GOT3 (cell line): ENCODE results near the gene BMP7.
"Not testable (repeated sequence)": the region's sequence is repeated elsewhere in the genome, so short reads cannot be mapped to it uniquely, and the experiment has no call there.

Experiments
- DNase-seq: peaks from one replicate; lab custom pipeline; 2025; ENCODE audit warnings: mixed read lengths; lab: John Stamatoyannopoulos, UW

The BMP7 gene

GRCh38 chr20:57167971-57168701, 98.3 kb downstream of the BMP7 start:
- no peak for DNase-seq

- no peak for DNase-seq
Measured at GRCh38 chr20:57167292-57167655, 99.2 kb downstream of the BMP7 start.

DNA sequence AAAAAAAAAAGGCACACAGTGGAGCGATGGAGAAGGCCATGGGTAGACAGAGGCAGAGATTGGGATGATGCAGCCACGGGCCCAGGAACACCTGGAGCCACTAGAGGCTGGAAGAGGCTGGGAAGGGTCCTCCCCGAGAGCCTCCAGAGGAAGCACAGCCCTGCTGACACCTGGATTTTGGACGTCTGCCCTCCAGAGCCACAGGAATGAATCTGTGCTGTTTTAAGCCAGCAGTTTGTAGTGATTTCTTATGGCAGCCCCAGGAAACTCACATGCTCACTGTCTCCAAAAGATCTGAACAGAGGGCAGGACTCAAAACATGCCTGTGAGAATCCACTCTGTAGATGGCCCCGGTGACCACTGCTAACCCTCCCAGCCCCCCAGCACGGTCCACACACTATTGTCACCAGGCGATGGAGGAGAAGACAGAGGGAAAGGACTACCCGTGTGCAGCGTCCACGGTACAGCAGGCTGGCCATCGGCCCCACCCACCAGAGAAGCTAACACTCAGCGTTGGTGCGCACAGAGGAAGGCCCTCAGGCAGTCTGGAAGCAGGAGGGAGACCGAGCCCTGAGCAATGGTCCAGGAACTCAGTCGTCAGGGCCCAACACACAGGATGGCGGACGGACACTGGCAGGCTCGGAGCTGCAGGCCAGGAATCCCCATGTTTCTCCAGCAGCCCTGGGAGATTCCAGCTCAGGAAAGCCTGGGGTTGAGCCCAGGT, 99.7 kb downstream of the BMP7 start:
- no peak for DNase-seq

DNA sequence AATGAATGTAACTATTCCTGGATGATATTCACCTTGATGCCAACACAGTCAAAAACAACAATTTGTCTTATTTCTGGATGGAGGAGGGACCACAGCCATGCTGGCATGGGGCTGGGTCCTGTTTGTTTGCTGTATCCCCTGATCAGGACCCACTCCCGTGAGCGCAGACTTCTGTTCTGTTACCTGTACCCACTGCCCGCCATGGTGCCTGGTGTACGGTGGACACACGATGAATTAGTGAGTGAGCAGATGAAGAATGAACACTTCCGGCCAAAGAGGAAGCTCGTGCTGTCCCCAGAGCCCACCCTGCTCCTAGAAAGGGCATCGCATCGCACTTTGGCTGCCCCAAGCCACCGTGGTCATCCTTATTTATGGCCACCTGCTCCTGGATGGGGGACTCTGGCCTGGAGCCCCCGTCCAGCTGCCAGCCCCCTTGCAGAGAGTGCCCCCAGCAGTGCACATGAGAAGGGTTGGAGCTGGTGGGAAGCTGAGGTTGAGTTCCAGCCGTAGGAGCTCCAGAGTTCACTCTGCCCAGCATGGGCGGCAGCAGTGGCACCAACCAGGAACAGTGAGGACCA, 100.9 kb downstream of the BMP7 start:
- DNase-seq: no peak

- no peak for DNase-seq
Measured at GRCh38 chr20:57164872-57165271, 101.6 kb downstream of the BMP7 start.

DNA sequence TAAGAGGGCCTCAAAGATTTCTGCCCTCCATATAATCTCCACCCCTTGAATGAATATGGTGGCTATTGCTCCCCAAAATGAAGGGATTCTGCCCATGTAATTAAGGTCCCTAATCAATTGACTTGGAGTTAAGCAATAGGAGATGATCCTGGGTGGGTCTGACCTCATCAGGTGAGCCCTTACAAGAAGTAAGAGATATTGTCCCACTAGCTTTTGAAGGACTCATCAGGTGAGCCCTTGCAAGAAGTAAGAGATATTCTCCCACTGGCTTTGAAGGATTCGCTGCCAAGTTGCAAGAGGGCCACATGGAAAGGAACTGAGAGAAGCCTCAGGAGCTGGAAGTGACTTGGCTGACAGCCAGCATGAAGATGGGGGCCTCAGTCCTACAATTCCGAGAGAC, 103.4 kb downstream of the BMP7 start:
- DNase-seq: no peak

DNA sequence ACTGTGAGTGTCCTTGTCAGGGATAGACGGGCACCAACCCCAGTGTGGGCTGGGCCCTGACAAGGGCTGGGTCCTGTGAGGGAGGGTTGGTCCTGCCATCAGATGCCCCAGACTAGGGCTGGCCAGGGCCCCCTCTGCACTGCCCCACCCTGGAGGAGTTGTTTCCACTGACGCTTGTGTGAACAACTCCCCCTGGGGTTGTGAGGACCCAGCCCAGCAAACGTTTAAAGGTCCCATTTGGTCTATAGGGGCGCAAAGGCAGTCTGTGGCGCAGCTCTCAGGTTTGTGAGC, 104.1 kb downstream of the BMP7 start:
- no peak for DNase-seq

DNA sequence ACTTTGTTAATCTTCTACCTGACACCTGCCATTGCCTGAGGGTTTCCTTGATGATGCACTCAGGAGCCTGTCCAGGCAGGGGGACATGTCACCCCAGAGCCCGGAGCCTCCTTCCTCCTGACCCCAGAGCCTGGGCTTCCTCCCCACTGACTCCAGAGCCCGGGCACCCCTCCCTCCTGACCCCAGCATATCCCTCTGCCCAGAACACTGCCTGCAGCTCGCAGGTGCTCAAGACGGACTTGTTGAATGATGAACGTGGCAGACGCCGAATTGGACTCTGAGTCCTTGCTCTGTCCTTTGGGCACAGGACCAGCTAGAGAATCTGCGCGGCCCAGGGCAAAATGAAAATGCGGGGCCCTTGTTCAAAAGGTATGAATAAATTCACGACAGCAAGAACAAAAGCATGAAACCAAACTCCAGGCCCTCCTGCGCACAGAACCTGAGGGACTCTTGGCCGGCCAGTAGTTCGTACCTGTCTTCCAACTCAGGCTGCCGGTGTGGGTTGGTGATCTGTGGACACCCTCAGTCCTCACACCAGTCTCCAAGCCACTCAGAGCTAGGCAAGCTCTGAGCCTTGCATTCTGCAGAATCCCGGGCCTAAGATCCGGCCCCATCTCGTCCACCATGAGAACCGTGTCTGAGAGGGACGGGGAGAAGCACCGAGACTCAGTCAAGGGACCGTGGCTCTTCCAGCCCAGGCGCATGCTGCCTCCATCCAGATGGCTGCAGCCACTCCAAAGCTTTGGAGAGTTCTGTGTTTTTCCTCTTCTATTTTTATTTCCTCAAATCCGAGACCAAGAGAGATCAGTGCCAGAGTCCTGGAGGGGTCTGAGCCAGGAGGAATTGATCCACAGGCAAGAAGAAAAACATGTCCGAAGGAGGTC, 104.7 kb downstream of the BMP7 start:
- DNase-seq: no peak

- DNase-seq: no peak
Measured at GRCh38 chr20:57160985-57161384, 105.5 kb downstream of the BMP7 start.

DNA sequence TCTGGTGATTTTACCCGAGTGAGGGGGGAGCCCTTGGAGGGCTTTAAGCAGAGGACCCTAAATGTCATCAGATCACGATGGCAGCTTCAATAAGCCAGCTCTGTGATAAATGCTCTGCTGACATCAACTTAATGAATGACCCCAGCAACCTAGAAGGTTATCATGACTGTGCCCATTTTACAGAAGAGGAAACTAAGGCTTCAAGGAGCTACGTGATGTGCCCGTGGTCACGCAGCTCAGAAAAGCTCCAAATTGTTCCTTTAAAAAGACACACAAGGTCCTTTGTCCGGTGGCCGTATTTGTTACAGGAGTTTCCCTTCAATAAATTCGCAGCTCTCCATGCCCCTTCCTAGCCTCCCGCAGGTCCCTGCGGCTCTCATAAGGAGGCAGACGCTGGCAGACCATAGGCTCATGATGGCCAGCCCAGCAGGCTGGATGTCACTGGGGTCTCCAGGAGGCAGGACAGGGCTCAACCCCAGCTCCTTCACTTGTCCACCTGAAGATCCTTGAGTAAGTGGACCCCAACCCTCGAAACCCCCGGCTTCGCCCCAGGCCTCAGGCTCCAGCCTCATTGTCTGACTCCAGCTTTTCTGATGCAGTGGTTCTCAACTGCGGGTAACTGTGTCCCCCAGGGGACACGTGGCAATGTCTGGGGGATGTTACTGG, 106.4 kb downstream of the BMP7 start:
- no peak for DNase-seq

DNA sequence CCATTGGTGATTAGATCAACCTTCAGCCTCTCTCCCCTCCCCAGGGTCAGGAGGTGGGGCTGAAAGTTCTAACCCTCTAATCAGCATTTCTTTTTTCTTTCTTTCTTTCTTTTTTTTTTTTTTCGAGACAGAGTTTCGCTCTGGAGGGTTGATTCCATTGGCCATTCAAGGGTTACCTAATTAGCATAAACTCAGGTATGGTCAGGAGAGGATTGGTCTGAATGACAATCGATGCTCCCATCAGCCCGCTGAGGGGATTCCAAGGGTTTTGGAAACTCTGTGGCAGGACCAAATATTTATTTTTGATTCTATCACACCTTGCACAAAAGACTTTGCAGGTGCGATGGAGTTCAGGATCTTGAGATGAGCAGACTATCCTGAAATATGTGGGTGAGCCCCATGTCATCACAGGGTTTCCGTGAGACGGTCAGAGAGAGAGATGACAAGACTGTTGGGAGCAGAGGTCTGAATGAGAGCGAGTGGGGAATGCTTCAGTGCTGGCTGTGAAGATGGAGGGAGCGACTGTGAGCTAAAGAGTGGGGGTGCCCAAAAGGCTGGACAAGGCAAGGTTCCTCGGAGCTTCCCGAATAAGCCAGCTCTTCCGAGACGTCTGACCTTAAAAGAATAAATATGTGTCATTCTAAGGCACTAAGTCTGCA, 107.1 kb downstream of the BMP7 start:
- no peak for DNase-seq

GRCh38 chr20:57158474-57158873, 108.0 kb downstream of the BMP7 start:
- no peak for DNase-seq

DNA sequence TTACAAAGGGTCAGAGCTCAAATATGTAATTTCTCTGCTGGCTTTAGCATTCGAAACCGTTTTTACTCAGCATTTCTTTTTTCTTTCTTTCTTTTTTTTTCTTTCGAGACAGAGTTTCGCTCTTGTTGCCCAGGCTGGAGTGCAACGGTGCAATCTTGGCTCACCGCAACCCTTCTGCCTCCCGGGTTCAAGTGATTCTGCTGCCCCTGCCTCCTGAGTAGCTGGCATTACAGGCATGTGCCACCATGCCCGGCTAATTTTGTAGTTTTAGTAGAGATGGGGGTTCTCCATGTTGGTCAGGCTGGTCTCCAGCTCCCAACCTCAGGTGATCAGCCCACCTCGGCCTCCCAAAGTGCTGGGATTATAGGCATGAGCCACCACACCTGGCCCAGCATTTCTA, 108.7 kb downstream of the BMP7 start:
- DNase-seq: not testable (repeated sequence)

- DNase-seq: no peak
Measured at GRCh38 chr20:57157106-57157691, 109.2 kb downstream of the BMP7 start.

- no peak for DNase-seq
Measured at GRCh38 chr20:57156011-57156729, 110.3 kb downstream of the BMP7 start.

DNA sequence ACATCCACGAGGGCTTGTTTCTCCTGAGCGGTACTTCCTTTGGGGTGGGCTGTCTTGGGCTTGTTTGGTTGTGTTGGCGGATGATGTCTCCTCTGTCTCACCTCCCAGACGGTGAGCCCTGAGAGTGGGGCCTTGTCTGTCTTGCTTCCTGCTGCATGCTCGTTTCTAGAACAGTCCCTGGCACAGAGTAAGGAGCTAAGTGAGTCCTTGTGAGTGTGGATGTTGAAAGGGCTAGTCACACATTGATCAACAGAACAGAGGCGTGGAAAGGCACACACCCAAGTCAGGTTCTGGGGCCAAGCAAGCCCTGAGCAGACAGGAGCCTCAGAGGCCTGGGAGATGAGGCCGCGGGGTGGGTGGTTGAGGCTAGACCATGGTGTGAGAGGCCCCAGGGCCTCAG, 111.0 kb downstream of the BMP7 start:
- DNase-seq: no peak

GRCh38 chr20:57153238-57153905, 113.1 kb downstream of the BMP7 start:
- DNase-seq: no peak

- DNase-seq: no peak
Measured at GRCh38 chr20:57152557-57152956, 113.9 kb downstream of the BMP7 start.

- DNase-seq: no peak
Measured at GRCh38 chr20:57150559-57150958, 115.9 kb downstream of the BMP7 start.

DNA sequence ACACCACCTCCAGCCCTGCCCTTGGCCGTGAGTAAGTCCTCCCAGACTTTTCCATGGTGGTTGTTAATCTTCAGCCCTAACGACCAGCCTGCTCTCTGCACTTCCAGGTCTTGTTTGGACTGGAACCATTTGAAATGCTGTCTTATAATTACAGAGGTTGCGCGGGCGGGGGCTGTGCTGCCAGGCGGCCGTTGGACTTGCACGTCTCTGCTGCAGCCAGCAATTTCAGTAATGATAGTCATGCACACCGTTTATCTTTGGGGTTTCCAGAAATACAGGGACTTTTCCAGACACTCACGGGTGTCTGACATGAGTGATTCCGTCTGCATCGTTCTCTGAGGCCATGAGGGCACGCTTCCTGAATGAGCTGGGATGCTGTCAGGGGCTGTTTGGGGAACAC, 118.2 kb downstream of the BMP7 start:
- no peak for DNase-seq
